GM12878 (cell line): Measurements from ENCODE around the gene USP14.

ENCODE experiments used
- ASH2L ChIP-seq: fragments of 300-600, 200-600 bp; sonication (generic); IDR thresholded peaks from 2 replicates; pipeline ENCODE4 v1.6.1; 2017; ENCODE audit warnings: low read depth, mild to moderate bottlenecking, borderline replicate concordance
- EZH2 ChIP-seq: IDR thresholded peaks from 2 replicates; pipeline ENCODE4 v1.6.1; 2012; ENCODE audit warnings: low read depth, mild to moderate bottlenecking, control low read depth, inconsistent platforms, low read length, borderline replicate concordance; ENCODE audit not compliant: control insufficient read depth
- HDGF ChIP-seq: fragments of 450-650 bp; IDR thresholded peaks from 2 replicates; pipeline ENCODE4 v1.6.1; 2016; ENCODE audit warnings: antibody characterized with exemption
- PAX5 ChIP-seq: IDR thresholded peaks from 2 replicates; pipeline ENCODE4 v1.6.1; 2011; ENCODE audit warnings: low read depth, low read length, borderline replicate concordance
- POLR2A ChIP-seq: IDR thresholded peaks from 2 replicates; pipeline ENCODE4 v1.6.1; 2011; ENCODE audit warnings: low read depth, mild to moderate bottlenecking, low read length
- TCF7 ChIP-seq: IDR thresholded peaks from 2 replicates; pipeline ENCODE4 v1.6.1; 2014; ENCODE audit warnings: antibody characterized with exemption, borderline replicate concordance
- WRNIP1 ChIP-seq: IDR thresholded peaks from 2 replicates; pipeline ENCODE4 v1.6.1; 2011; ENCODE audit warnings: low read depth, low read length, improper control_type of control experiment, borderline replicate concordance
- TF ChIP-seq, protein P1 (sequence below): IDR thresholded peaks from 2 replicates; pipeline ENCODE4 v1.6.1; 2012; ENCODE audit warnings: low read depth, low read length, improper control_type of control experiment

DNA sequence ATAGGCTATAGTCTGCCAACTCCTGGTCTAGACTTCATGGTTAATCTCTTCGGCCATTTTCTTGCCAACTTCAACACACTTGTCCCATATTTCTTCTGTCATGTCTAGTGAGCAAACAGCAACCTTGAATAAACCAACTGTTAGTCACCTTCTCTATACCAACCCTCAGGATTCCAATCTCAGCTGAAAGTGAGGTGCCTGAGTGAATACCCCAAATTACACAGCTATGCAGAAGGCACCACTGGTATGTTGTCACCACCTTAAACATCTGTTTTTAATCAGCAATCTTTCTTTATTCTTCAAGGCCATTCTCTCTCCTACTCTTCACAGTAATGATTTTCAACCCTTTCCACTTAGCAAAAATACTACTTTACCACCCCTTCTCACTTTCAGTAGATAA is 70.2 kb downstream of the USP14 start:
- no peak for TF ChIP-seq WRNIP1
- TF ChIP-seq PAX5: no peak
- no peak for TF ChIP-seq ASH2L
- TF ChIP-seq POLR2A: no peak
- TF ChIP-seq, protein P1, sequence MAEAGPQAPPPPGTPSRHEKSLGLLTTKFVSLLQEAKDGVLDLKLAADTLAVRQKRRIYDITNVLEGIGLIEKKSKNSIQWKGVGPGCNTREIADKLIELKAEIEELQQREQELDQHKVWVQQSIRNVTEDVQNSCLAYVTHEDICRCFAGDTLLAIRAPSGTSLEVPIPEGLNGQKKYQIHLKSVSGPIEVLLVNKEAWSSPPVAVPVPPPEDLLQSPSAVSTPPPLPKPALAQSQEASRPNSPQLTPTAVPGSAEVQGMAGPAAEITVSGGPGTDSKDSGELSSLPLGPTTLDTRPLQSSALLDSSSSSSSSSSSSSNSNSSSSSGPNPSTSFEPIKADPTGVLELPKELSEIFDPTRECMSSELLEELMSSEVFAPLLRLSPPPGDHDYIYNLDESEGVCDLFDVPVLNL: no peak
- no peak for TF ChIP-seq EZH2
- no peak for TF ChIP-seq TCF7
- TF ChIP-seq HDGF: no peak
